Neuronal stem cell (in vitro differentiated cells): Measurements from ENCODE around the gene ST3GAL2.

Source experiments
- DNase-seq: peaks from one replicate; pipeline ENCODE4 v3.0.0-alpha.2; 2013; ENCODE audit warnings: low spot score
- H2AFZ ChIP-seq: one replicate; pipeline ENCODE4 v1.6.1; 2013; ENCODE audit warnings: mild to moderate bottlenecking, low read length, inconsistent platforms
- H2AK5ac ChIP-seq: 2 replicates; pipeline ENCODE4 v1.6.1; 2013; ENCODE audit warnings: low read depth, mild to moderate bottlenecking, inconsistent platforms, low read length, moderate library complexity, mixed read lengths
- H2BK120ac ChIP-seq: 2 replicates; pipeline ENCODE4 v1.6.1; 2013; ENCODE audit warnings: low read depth, mild to moderate bottlenecking, inconsistent platforms, low read length, moderate library complexity, mixed read lengths
- H2BK12ac ChIP-seq: one replicate; pipeline ENCODE4 v1.6.1; 2013; ENCODE audit warnings: low read length, inconsistent platforms
- H2BK15ac ChIP-seq: 2 replicates; pipeline ENCODE4 v1.6.1; 2013; ENCODE audit warnings: mild to moderate bottlenecking, low read length, inconsistent platforms, mixed read lengths
- H2BK5ac ChIP-seq: one replicate; pipeline ENCODE4 v1.6.1; 2013; ENCODE audit warnings: inconsistent platforms, mild to moderate bottlenecking, low read length, moderate library complexity
- H3K14ac ChIP-seq: one replicate; pipeline ENCODE4 v1.6.1; 2013; ENCODE audit warnings: low read length, inconsistent platforms
- H3K18ac ChIP-seq: 2 replicates; pipeline ENCODE4 v1.6.1; 2013; ENCODE audit warnings: low read length, inconsistent platforms
- H3K23ac ChIP-seq: 2 replicates; pipeline ENCODE4 v1.6.1; 2013; ENCODE audit warnings: low read depth, mild to moderate bottlenecking, mixed read lengths, low read length, inconsistent platforms; ENCODE audit not compliant: poor library complexity
- H3K27ac ChIP-seq: replicated peaks from 3 replicates; pipeline ENCODE4 v1.5.1; 2013; ENCODE audit warnings: low read length, inconsistent platforms
- H3K27me3 ChIP-seq, 3 experiments: 2 replicates each; pipeline ENCODE4 v1.6.1; 2013; ENCODE audit warnings: low read length in 3 of 3, mild to moderate bottlenecking in 2 of 3, inconsistent platforms in 1 of 3, low read depth in 1 of 3, mixed read lengths in 1 of 3, moderate library complexity in 1 of 3; ENCODE audit not compliant: control insufficient read depth in 3 of 3, insufficient read depth in 3 of 3
- H3K36me3 ChIP-seq, 2 donors: replicated peaks in 1 of 2; 2 replicates each; pipeline ENCODE4 v1.6.1; 2013; ENCODE audit warnings: low read length in 2 of 2; ENCODE audit not compliant: control insufficient read depth in 2 of 2, insufficient read depth in 2 of 2
- H3K4ac ChIP-seq: 2 replicates; pipeline ENCODE4 v1.6.1; 2013; ENCODE audit warnings: inconsistent platforms, mild to moderate bottlenecking, low read length, moderate library complexity
- H3K4me1 ChIP-seq, 2 donors: 1 replicate in 1 of 2; 2 replicates in 1 of 2; pipeline ENCODE4 v1.6.1; 2013; ENCODE audit warnings: low read length in 2 of 2, low read depth in 1 of 2; ENCODE audit not compliant: control insufficient read depth in 2 of 2, insufficient read depth in 1 of 2
- H3K4me2 ChIP-seq: one replicate; pipeline ENCODE4 v1.6.1; 2013; ENCODE audit warnings: mild to moderate bottlenecking, low read length, inconsistent platforms; ENCODE audit not compliant: insufficient read depth, poor library complexity, severe bottlenecking
- H3K4me3 ChIP-seq, 2 donors: 2 replicates each; pipeline ENCODE4 v1.5.1; 2013; ENCODE audit warnings: low read length in 2 of 2, mild to moderate bottlenecking in 2 of 2, inconsistent platforms in 1 of 2, moderate library complexity in 1 of 2
- H3K79me1 ChIP-seq: one replicate; pipeline ENCODE4 v1.6.1; 2013; ENCODE audit warnings: low read depth, mild to moderate bottlenecking, inconsistent platforms, low read length, moderate library complexity
- H3K9ac ChIP-seq: one replicate; pipeline ENCODE4 v1.6.1; 2013; ENCODE audit warnings: mild to moderate bottlenecking, low read depth, low read length, inconsistent platforms; ENCODE audit not compliant: poor library complexity
- H3K9me3 ChIP-seq, 2 donors: replicated peaks in 1 of 2; 2 replicates each; pipeline versions ENCODE3 to v1.6.1; 2013; ENCODE audit warnings: low read length in 2 of 2, mild to moderate bottlenecking in 2 of 2, inconsistent platforms in 1 of 2, low read depth in 1 of 2, mixed read lengths in 1 of 2, moderate library complexity in 1 of 2; ENCODE audit not compliant: control insufficient read depth in 2 of 2, insufficient read depth in 1 of 2
- H4K8ac ChIP-seq: one replicate; pipeline ENCODE4 v1.6.1; 2013; ENCODE audit warnings: low read depth, mild to moderate bottlenecking, inconsistent platforms, low read length, moderate library complexity
- H4K91ac ChIP-seq: one replicate; pipeline ENCODE4 v1.6.1; 2013; ENCODE audit warnings: low read length, low read depth, mild to moderate bottlenecking, inconsistent platforms; ENCODE audit not compliant: poor library complexity
- WGBS, 2 donors: extraction: QIAGEN DNeasy Blood & Tissue Kit; methylation state at CpG; one replicate each; pipeline ENCODE4 v1.1.7; 2013; ENCODE audit warnings: missing lambda C conversion rate in 2 of 2, mixed read lengths in 1 of 2; ENCODE audit not compliant: insufficient read length in 2 of 2, insufficient replicate concordance in 1 of 2; ENCODE audit errors: extremely low coverage in 2 of 2; 5-methylcytosine and 5-hydroxymethylcytosine counted together

The ST3GAL2 gene

DNA sequence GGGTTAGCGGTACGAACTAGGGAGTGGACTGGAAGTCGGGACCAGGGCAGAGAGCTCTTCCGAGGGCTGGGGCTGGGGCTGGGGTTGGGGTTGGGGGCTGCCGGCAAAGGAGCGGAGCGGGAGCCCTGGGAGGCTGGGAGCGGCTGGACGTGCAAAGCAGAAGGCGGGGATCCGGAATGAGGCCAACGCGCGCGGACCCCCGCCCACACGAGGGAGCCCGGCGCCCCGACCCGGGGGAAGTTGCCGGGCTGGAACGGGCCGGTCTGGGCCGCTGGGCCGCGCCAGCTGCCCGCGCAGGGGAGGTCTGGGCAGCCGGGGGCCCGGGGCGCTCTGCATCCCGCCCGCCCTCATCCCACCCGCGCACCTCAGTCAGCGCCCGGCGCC is 323 bp downstream of the ST3GAL2 start:
- H4K91ac ChIP-seq: no peak overlapping the region
- H3K27ac ChIP-seq: no peak overlapping the region
- H2BK15ac ChIP-seq: no peak overlapping the region
- WGBS, 2 donors: no CpG with 5 or more reads among the region's 39 CpGs
- no peaks in the 10 kb centered on the region for H3K27me3 ChIP-seq
- H3K79me1 ChIP-seq: peaks cover 2% of the 10 kb centered on the region
- peaks cover 13 to 16% of the 10 kb centered on the region in 2 donors for H3K4me1 ChIP-seq
- H3K36me3 ChIP-seq: peaks cover 3 to 14% of the 10 kb centered on the region in 2 donors
- peak overlapping the region; percentile 94 for H3K14ac ChIP-seq
- H3K4me2 ChIP-seq: peak overlapping the region; percentile 84
- peak overlapping the region; percentile 1 for H2AK5ac ChIP-seq
- H4K8ac ChIP-seq: no peak overlapping the region
- H3K4me3 ChIP-seq: peak overlapping the region; percentile 80 to 95
- no peak overlapping the region for H2BK120ac ChIP-seq
- no peak overlapping the region for H3K4ac ChIP-seq
- H3K9me3 ChIP-seq: no peaks in the 10 kb centered on the region
- no peak for DNase-seq
- H2BK12ac ChIP-seq: no peak overlapping the region
- peak overlapping the region; percentile 93 for H2AFZ ChIP-seq
- no peak overlapping the region for H3K23ac ChIP-seq
- H2BK5ac ChIP-seq: peak overlapping the region; percentile 96
- H3K18ac ChIP-seq: peak overlapping the region; percentile 91
- peak overlapping the region; percentile 80 for H3K9ac ChIP-seq

DNA sequence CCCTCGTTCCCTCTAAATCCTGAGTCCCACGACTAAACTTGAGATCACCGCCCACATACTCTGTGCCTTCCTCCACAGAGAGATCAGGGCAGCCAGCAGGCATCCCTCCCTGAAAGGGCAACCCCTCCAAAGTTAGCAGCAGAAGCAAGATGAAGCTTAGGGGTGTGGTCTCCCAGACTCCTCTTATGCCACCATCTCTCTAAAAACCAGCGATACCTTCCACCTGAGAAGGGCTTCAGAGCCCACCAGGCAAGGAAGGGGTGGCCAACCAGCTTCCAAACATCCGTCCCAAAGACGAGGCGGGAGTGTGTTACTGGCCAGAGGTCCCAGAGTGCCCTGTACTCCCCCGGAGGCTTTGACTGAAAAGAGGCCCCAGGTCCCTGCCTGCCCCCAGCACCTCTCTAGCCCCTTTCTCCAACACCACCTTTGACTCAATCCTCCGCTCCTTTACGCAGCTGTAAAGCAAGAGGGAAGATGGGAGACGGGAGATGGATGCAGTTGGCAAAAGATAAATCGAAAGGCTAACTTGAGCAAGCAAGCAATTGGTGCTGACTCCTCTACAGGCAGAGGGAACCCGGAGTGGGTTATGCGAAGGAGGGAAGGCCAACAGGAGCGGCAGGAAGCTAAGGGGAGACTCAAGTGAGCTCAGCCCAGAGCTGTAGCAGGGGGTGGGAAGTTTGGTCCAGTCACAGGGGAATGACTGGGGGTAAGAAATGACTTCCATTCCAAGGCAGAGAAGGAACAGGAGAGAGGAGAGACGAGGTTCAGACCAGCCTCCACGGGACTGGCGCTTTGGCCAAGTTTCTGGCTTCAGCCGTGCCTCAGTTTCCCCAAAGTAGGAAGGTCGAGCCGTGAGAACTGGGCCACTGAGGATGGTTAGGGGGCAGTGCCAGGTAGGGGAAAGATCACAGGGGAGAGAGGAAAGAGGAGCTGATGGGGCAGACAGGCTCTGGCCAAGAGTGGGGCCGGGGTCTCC is 1.0 kb downstream of the ST3GAL2 start:
- peak overlapping the region; percentile 1 for H2AK5ac ChIP-seq
- peak overlapping the region; percentile 80 for H3K9ac ChIP-seq
- peaks cover 19 to 20% of the 10 kb centered on the region in 2 donors for H3K4me1 ChIP-seq
- peak overlapping the region; percentile 84 for H3K4me2 ChIP-seq
- H3K79me1 ChIP-seq: peaks cover 5% of the 10 kb centered on the region
- H4K8ac ChIP-seq: no peak overlapping the region
- H3K14ac ChIP-seq: no peak overlapping the region
- no peak overlapping the region for H3K23ac ChIP-seq
- no peak overlapping the region for H2BK15ac ChIP-seq
- WGBS, 2 donors: no CpG with 5 or more reads among the region's 22 CpGs
- no peak overlapping the region for H4K91ac ChIP-seq
- no peak overlapping the region for H3K27ac ChIP-seq
- H3K27me3 ChIP-seq: no peaks in the 10 kb centered on the region
- no peak overlapping the region for H2BK120ac ChIP-seq
- H3K36me3 ChIP-seq: peaks cover 3 to 16% of the 10 kb centered on the region in 2 donors
- peak overlapping the region; percentile 27 for H2BK5ac ChIP-seq
- H2BK12ac ChIP-seq: no peak overlapping the region
- no peak for DNase-seq
- no peak overlapping the region for H3K4ac ChIP-seq
- no peaks in the 10 kb centered on the region for H3K9me3 ChIP-seq
- H3K4me3 ChIP-seq: peak overlapping the region; percentile 80 to 95
- peak overlapping the region; percentile 93 for H2AFZ ChIP-seq
- H3K18ac ChIP-seq: peak overlapping the region; percentile 50

DNA sequence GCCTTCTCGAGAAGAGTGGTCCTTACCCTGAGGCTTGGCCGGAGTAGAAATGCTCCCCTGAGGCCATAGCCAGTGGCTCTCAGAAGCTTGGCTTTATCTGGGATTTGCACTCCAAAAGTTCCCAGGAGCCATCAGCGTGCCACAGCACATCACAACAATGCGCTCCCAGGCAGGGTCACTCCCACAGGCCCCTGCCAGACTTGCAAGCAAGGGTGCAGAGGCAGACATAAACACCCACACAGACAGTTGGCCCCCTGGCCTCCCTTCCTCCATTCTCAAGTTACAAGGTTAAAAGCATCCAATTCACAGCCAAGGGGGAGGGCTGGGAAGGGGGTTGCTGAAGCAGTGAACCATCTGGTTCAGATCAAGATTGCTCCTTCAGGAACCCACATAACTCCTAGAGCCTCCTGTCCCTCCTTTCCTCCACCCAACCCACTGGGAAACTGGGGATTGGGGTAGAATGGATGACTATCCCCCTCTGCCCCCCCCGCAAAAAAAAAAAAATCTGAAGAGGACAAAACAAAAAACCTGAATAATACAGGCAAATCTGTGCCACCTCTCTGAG is 1.8 kb downstream of the ST3GAL2 start:
- Histone ChIP-seq H3K4me3 (peak overlapping the region in 1 of 2 donors; percentile 95), H2BK5ac (no peak overlapping the region), H2BK12ac (no peak overlapping the region), H3K27me3 (no peaks in the 10 kb centered on the region), H4K91ac (no peak overlapping the region), H2BK15ac (no peak overlapping the region), H2BK120ac (no peak overlapping the region), H3K9me3 (no peaks in the 10 kb centered on the region), H3K36me3 (peaks cover 3 to 16% of the 10 kb centered on the region in 2 donors), H3K4ac (no peak overlapping the region), H3K9ac (no peak overlapping the region), H3K23ac (no peak overlapping the region), H3K14ac (no peak overlapping the region), H3K18ac (no peak overlapping the region), H2AK5ac (no peak overlapping the region), H3K4me1 (peaks cover 19 to 23% of the 10 kb centered on the region in 2 donors), H4K8ac (no peak overlapping the region), H3K79me1 (peaks cover 5% of the 10 kb centered on the region), H3K4me2 (peak overlapping the region; percentile 84), H3K27ac (no peak overlapping the region), H2AFZ (no peak overlapping the region)
- WGBS, 2 donors: no CpG with 5 or more reads among the region's 5 CpGs
- DNase-seq: no peak
